Measurements from ENCODE around the gene SGCA.

SGCA gene

DNA sequence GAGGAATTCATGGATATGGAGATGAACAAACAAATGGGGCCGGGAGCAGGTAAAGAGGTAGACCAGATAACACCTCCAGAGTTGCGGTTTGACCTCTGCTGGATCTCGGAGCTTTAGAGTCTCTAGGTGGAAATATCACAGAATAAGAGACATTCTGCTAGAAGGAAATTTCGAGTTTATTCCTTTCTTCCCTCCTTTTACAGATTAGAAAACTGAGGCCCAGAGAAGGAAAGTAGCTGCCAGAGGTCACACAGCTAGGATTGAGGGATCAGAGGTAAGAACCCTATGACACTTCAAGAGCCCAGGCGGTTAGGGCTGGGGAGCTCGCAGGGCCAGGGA is 43.3 kb downstream of the SGCA start:
- no peaks in the 10 kb centered on the region for H3K9me3 ChIP-seq (ENCODE audit: insufficient read depth, low read length, severe bottlenecking)
- no peak for DNase-seq
- H3K9ac ChIP-seq (ENCODE audit: low read depth, low read length): no peak overlapping the region
- no peaks in the 10 kb centered on the region for H3K79me2 ChIP-seq (ENCODE audit: insufficient read depth, low read length)
- no peak overlapping the region for H3K4me2 ChIP-seq (ENCODE audit: insufficient read depth, low read length)
- H3K4me1 ChIP-seq (ENCODE audit: insufficient read depth, low read length): no peaks in the 10 kb centered on the region
- no peak overlapping the region for H3K27ac ChIP-seq (ENCODE audit: low read length)
- no peak for TF ChIP-seq EZH2 (IDR thresholded peaks at IDR 0.05; ENCODE audit: borderline replicate concordance, low read depth, low read length, severe bottlenecking)
- no peak for TF ChIP-seq CTCF (IDR thresholded peaks at IDR 0.05; ENCODE audit: borderline replicate concordance, extremely low read depth, low read length, poor library complexity, severe bottlenecking)
- no peak overlapping the region for H2AFZ ChIP-seq (ENCODE audit: low read depth, low read length)
- no peak overlapping the region for H3K4me3 ChIP-seq (ENCODE audit: low read depth in 1 of 2, low read length in 2 of 2)
- peaks cover 60% of the 10 kb centered on the region for H3K27me3 ChIP-seq (ENCODE audit: insufficient read depth, low read length, poor library complexity)
- no peak for ATAC-seq (ENCODE audit: insufficient read depth, low read depth)
- 0 out of 2 replicates have a peak, but pooled peaks cover 16% of the 10 kb centered on the region for H4K20me1 ChIP-seq (ENCODE audit: insufficient read depth, low read length)
- H3K36me3 ChIP-seq (ENCODE audit: insufficient read depth, low read length): no peaks in the 10 kb centered on the region

- H2AFZ ChIP-seq (ENCODE audit: low read depth, low read length): no peak overlapping the region
- H4K20me1 ChIP-seq (ENCODE audit: insufficient read depth, low read length): 0 out of 2 replicates have a peak, but pooled peaks cover 16% of the 10 kb centered on the region
- H3K4me1 ChIP-seq (ENCODE audit: insufficient read depth, low read length): no peaks in the 10 kb centered on the region
- no peaks in the 10 kb centered on the region for H3K36me3 ChIP-seq (ENCODE audit: insufficient read depth, low read length)
- TF ChIP-seq CTCF (IDR thresholded peaks at IDR 0.05; ENCODE audit: borderline replicate concordance, extremely low read depth, low read length, poor library complexity, severe bottlenecking): no peak
- no peaks in the 10 kb centered on the region for H3K9me3 ChIP-seq (ENCODE audit: insufficient read depth, low read length, severe bottlenecking)
- H3K27ac ChIP-seq (ENCODE audit: low read length): no peak overlapping the region
- ATAC-seq (ENCODE audit: insufficient read depth, low read depth) (no peak), DNase-seq (no peak)
- H3K9ac ChIP-seq (ENCODE audit: low read depth, low read length): no peak overlapping the region
- no peaks in the 10 kb centered on the region for H3K79me2 ChIP-seq (ENCODE audit: insufficient read depth, low read length)
- peaks cover 56% of the 10 kb centered on the region for H3K27me3 ChIP-seq (ENCODE audit: insufficient read depth, low read length, poor library complexity)
- no peak overlapping the region for H3K4me3 ChIP-seq (ENCODE audit: low read depth in 1 of 2, low read length in 2 of 2)
- no peak overlapping the region for H3K4me2 ChIP-seq (ENCODE audit: insufficient read depth, low read length)
Measured at GRCh38 chr17:50209472-50210239, 43.9 kb downstream of the SGCA start.

DNA sequence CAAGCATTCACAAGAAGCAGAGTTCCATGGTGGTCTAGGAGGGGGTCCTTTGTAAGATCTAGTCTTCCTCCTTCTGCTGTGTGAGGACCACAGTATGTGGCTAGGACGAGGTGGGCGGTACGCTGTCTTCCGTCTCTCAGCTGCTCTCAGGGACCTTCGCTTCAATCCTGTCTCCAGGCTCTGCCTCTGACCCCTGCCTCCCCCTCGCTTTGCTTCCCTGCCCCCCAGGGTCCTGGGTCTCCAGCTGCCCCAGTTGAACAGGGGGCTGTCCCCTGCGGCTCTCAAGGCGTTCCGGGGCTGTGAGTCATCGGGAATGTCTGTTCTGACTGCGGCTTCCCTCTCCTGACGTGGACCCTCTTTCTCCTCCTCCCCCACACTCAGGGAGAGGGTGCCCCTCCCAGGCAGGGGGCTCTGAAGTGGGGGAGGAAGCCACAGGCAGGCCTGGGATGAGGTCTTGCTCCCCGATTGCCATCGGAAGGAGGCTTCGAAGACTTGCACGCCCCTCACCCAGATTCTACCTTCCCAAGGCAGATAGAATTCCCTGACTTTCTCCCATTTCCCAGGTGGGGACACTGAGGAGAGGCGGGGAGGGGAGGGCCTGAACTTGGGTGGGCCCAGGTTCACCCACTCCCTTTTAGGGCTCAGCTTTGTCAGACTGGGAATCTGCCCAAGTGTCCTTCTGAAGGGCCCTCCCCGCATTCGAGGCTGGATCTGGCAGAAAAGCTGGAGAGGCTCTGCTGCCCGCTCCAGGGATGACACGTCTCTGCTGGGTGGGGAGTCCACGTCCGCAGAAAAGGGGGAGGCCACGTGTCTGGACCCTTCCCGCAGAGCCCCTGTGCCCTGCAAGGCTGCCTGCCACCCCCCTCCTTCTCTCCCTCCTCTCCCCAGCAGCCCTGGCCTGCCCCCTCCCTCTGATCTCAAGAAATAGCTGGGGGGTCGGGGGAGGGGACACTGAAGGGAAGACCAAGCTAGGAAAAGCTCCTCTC is 44.7 kb downstream of the SGCA start:
- no peak overlapping the region for H3K9ac ChIP-seq (ENCODE audit: low read depth, low read length)
- H3K27me3 ChIP-seq (ENCODE audit: insufficient read depth, low read length, poor library complexity): peaks cover 48% of the 10 kb centered on the region
- 0 out of 2 replicates have a peak, but pooled peaks cover 16% of the 10 kb centered on the region for H4K20me1 ChIP-seq (ENCODE audit: insufficient read depth, low read length)
- H2AFZ ChIP-seq (ENCODE audit: low read depth, low read length): no peak overlapping the region
- ATAC-seq (ENCODE audit: insufficient read depth, low read depth) (no peak), DNase-seq (no peak)
- TF ChIP-seq CTCF (IDR thresholded peaks at IDR 0.05; ENCODE audit: borderline replicate concordance, extremely low read depth, low read length, poor library complexity, severe bottlenecking) (no peak), EZH2 (IDR thresholded peaks at IDR 0.05; ENCODE audit: borderline replicate concordance, low read depth, low read length, severe bottlenecking) (no peak)
- H3K27ac ChIP-seq (ENCODE audit: low read length): no peak overlapping the region
- no peak overlapping the region for H3K4me2 ChIP-seq (ENCODE audit: insufficient read depth, low read length)
- no peaks in the 10 kb centered on the region for H3K36me3 ChIP-seq (ENCODE audit: insufficient read depth, low read length)
- no peak overlapping the region for H3K4me3 ChIP-seq (ENCODE audit: low read depth in 1 of 2, low read length in 2 of 2)
- H3K9me3 ChIP-seq (ENCODE audit: insufficient read depth, low read length, severe bottlenecking): no peaks in the 10 kb centered on the region
- H3K79me2 ChIP-seq (ENCODE audit: insufficient read depth, low read length): no peaks in the 10 kb centered on the region
- no peaks in the 10 kb centered on the region for H3K4me1 ChIP-seq (ENCODE audit: insufficient read depth, low read length)
